Esophagus muscularis mucosa (tissue), 4 donors: ENCODE results near the gene HNRNPA3.

Experiments used
- CTCF ChIP-seq, 3 experiments: fragments of 200-600 bp in 2 of 3; fragments of 450-650 bp in 1 of 3; sonication (generic) in 2 of 3; IDR thresholded peaks; one replicate each; pipeline ENCODE4 v1.5.1; 2017 to 2019; ENCODE audit warnings: antibody characterized with exemption in 3 of 3, mild to moderate bottlenecking in 2 of 3, moderate library complexity in 1 of 3
- EP300 ChIP-seq: sonication (generic); formaldehyde crosslinking; IDR thresholded peaks from one replicate; pipeline ENCODE4 v1.6.1; 2017; ENCODE audit warnings: antibody characterized with exemption
- POLR2AphosphoS5 ChIP-seq, 2 donors: sonication (generic); formaldehyde crosslinking; IDR thresholded peaks; one replicate each; pipeline ENCODE4 v1.6.1; 2017; ENCODE audit warnings: antibody characterized with exemption in 2 of 2

- TF ChIP-seq POLR2AphosphoS5 (IDR thresholded peaks at IDR 0.05) (no peak), CTCF (IDR thresholded peaks at IDR 0.05) (no peak), EP300 (no peak)
Observed at GRCh38 chr2:177268187-177268871, 55.7 kb downstream of the HNRNPA3 start.
